ENCODE data around the gene TMEM150A.
"Not testable (repeated sequence)": the region's sequence is repeated elsewhere in the genome, so short reads cannot be mapped to it uniquely, and the experiment has no call there.

Gene TMEM150A

GRCh38 chr2:85611705-85612587, 9.4 kb upstream of the TMEM150A start, which contains the start of gene C2orf68:
Gene C2orf68, minus strand, starts transcription at chr2:85612066. Its CDS starts 82 bp downstream, at chr2:85611984.
- peak; percentile 73 for DNase-seq

GRCh38 chr2:85611217-85611704, 8.8 kb upstream of the TMEM150A start:
- DNase-seq: no peak

GRCh38 chr2:85607268-85608215, 5.0 kb upstream of the TMEM150A start:
- DNase-seq: no peak

- no peak for DNase-seq
These were observed 3.6 kb upstream of the TMEM150A start for GRCh38 chr2:85606116-85606455.

GRCh38 chr2:85605406-85606115, 3.1 kb upstream of the TMEM150A start:
- no peak for DNase-seq

GRCh38 chr2:85604568-85605339, 2.3 kb upstream of the TMEM150A start:
- no peak for DNase-seq

GRCh38 chr2:85604133-85604444, 1.6 kb upstream of the TMEM150A start:
- DNase-seq: not testable (repeated sequence)

GRCh38 chr2:85601771-85602475, 575 bp downstream of the TMEM150A start:
- no peak for DNase-seq

GRCh38 chr2:85600951-85601770, 1.3 kb downstream of the TMEM150A start:
- no peak for DNase-seq

GRCh38 chr2:85600235-85600575, 2.3 kb downstream of the TMEM150A start:
- no peak for DNase-seq

- DNase-seq: no peak
These were observed 2.8 kb downstream of the TMEM150A start for GRCh38 chr2:85599468-85600234.

GRCh38 chr2:85598594-85599340, 3.7 kb downstream of the TMEM150A start:
- DNase-seq: no peak

GRCh38 chr2:85597241-85597640, 5.3 kb downstream of the TMEM150A start:
- no peak for DNase-seq

- no peak for DNase-seq
These were observed 5.9 kb downstream of the TMEM150A start for GRCh38 chr2:85596486-85597143.

- no peak for DNase-seq
These were observed 6.5 kb downstream of the TMEM150A start for GRCh38 chr2:85596026-85596333.

GRCh38 chr2:85595301-85596025, 7.0 kb downstream of the TMEM150A start, which contains the start of gene RNF181:
Gene RNF181, plus strand, starts transcription at chr2:85595745. Its CDS starts 19 bp downstream, at chr2:85595764.
- DNase-seq: peak; percentile 95

GRCh38 chr2:85594715-85595300, 7.7 kb downstream of the TMEM150A start:
- peak; percentile 28 for DNase-seq
